HEK293 (cell line): ENCODE results near the gene TOMM40.
"Not testable (repeated sequence)": the region's sequence is repeated elsewhere in the genome, so short reads cannot be mapped to it uniquely, and the experiment has no call there.

Experiments
- CTCF ChIA-PET: fragments of 350-600 bp; formaldehyde crosslinking; extraction: SDS; loops from one replicate; lab custom pipeline; 2021; ENCODE audit warnings: antibody characterized with exemption; lab: Yijun Ruan, JAX
- POLR2A ChIA-PET: fragments of 300-600 bp; formaldehyde crosslinking; extraction: SDS; loops from one replicate; lab custom pipeline; 2020; ENCODE audit warnings: antibody characterized with exemption, inconsistent platforms; lab: Yijun Ruan, JAX
- H3K27ac ChIP-seq: fragments of 200-500 bp; sonication (Bioruptor generic); 2 replicates; pipeline ENCODE4 v1.5.1; 2014; ENCODE audit warnings: low read depth, low read length, control low read depth, inconsistent platforms; ENCODE audit errors: extremely low read depth
- H3K36me3 ChIP-seq, 2 experiments: fragments of 200-500 bp in 1 of 2; sonication (Bioruptor generic) in 1 of 2; 1 replicate in 1 of 2; 2 replicates in 1 of 2; pipeline ENCODE4 v1.5.1; 2014 to 2017; ENCODE audit warnings: inconsistent platforms in 2 of 2, low read length in 2 of 2; ENCODE audit not compliant: control insufficient read depth in 2 of 2, insufficient read depth in 1 of 2
- H3K4me1 ChIP-seq: fragments of 200-500 bp; sonication (Bioruptor generic); 2 replicates; pipeline ENCODE4 v1.5.1; 2014; ENCODE audit warnings: mild to moderate bottlenecking, low read length, inconsistent platforms; ENCODE audit not compliant: control insufficient read depth, insufficient read depth
- H3K4me3 ChIP-seq: 2 replicates; pipeline ENCODE4 v1.5.1; 2011; ENCODE audit warnings: low read depth, mild to moderate bottlenecking, control low read depth, low read length, moderate library complexity
- H3K9me3 ChIP-seq: fragments of 200-500 bp; sonication (Bioruptor generic); 2 replicates; pipeline ENCODE4 v1.5.1; 2014; ENCODE audit warnings: low read depth, low read length, inconsistent platforms; ENCODE audit not compliant: control insufficient read depth, insufficient read depth
- KLF8 ChIP-seq: fragments of 450-650 bp; formaldehyde crosslinking; IDR thresholded peaks from 2 replicates; pipeline ENCODE4 v1.5.1; 2016; ENCODE audit warnings: missing biosample characterization, missing genetic modification characterization
- SCRT2 ChIP-seq: fragments of 450-650 bp; formaldehyde crosslinking; IDR thresholded peaks from 2 replicates; pipeline ENCODE4 v1.5.1; 2016; ENCODE audit warnings: missing biosample characterization, missing genetic modification characterization
- TRIM28 ChIP-seq: IDR thresholded peaks from 2 replicates; pipeline ENCODE4 v1.6.1; 2011; ENCODE audit warnings: low read length, control low read depth, borderline replicate concordance
- WT1 ChIP-seq: fragments of 450-650 bp; formaldehyde crosslinking; IDR thresholded peaks from 2 replicates; pipeline ENCODE4 v1.5.1; 2016; ENCODE audit warnings: missing biosample characterization, missing genetic modification characterization
- YY1 ChIP-seq: fragments of 450-650 bp; formaldehyde crosslinking; IDR thresholded peaks from 2 replicates; pipeline ENCODE4 v1.5.1; 2018; ENCODE audit warnings: missing biosample characterization, missing genetic modification characterization
- ZBTB17 ChIP-seq: fragments of 450-650 bp; formaldehyde crosslinking; IDR thresholded peaks from 2 replicates; pipeline ENCODE4 v1.5.1; 2016; ENCODE audit warnings: missing biosample characterization, missing genetic modification characterization
- ZNF132 ChIP-seq: fragments of 450-650 bp; formaldehyde crosslinking; IDR thresholded peaks from 2 replicates; pipeline ENCODE4 v1.5.1; 2017; ENCODE audit warnings: missing biosample characterization, missing genetic modification characterization, borderline replicate concordance
- ZNF133 ChIP-seq: fragments of 450-650 bp; formaldehyde crosslinking; IDR thresholded peaks from 2 replicates; pipeline ENCODE4 v1.5.1; 2016; ENCODE audit warnings: missing biosample characterization, missing genetic modification characterization
- ZNF16 ChIP-seq: fragments of 450-650 bp; formaldehyde crosslinking; IDR thresholded peaks from 2 replicates; pipeline ENCODE4 v1.5.1; 2016; ENCODE audit warnings: low read depth, missing biosample characterization, missing genetic modification characterization
- ZNF214 ChIP-seq: fragments of 450-650 bp; formaldehyde crosslinking; IDR thresholded peaks from 2 replicates; pipeline ENCODE4 v1.5.1; 2017; ENCODE audit warnings: missing biosample characterization, mild to moderate bottlenecking, missing genetic modification characterization, borderline replicate concordance
- ZNF266 ChIP-seq: fragments of 450-650 bp; formaldehyde crosslinking; IDR thresholded peaks from 2 replicates; pipeline ENCODE4 v1.5.1; 2016; ENCODE audit warnings: missing biosample characterization, missing genetic modification characterization, low read depth
- ZNF302 ChIP-seq: fragments of 450-650 bp; formaldehyde crosslinking; IDR thresholded peaks from 2 replicates; pipeline ENCODE4 v1.5.1; 2016; ENCODE audit warnings: missing biosample characterization, missing genetic modification characterization, low read depth
- ZNF37A ChIP-seq: fragments of 450-650 bp; IDR thresholded peaks from 2 replicates; pipeline ENCODE4 v1.5.1; 2018; ENCODE audit warnings: missing biosample characterization, missing genetic modification characterization
- ZNF391 ChIP-seq: fragments of 450-650 bp; formaldehyde crosslinking; IDR thresholded peaks from 2 replicates; pipeline ENCODE4 v1.5.1; 2016; ENCODE audit warnings: low read depth, missing biosample characterization, missing genetic modification characterization, borderline replicate concordance
- ZNF404 ChIP-seq: fragments of 450-650 bp; formaldehyde crosslinking; IDR thresholded peaks from 2 replicates; pipeline ENCODE4 v1.5.1; 2017; ENCODE audit warnings: missing biosample characterization, missing genetic modification characterization
- ZNF501 ChIP-seq: fragments of 450-650 bp; formaldehyde crosslinking; IDR thresholded peaks from 2 replicates; pipeline ENCODE4 v1.5.1; 2016; ENCODE audit warnings: missing biosample characterization, missing genetic modification characterization
- ZNF544 ChIP-seq: fragments of 450-650 bp; formaldehyde crosslinking; IDR thresholded peaks from 2 replicates; pipeline ENCODE4 v1.5.0; 2017; ENCODE audit warnings: missing biosample characterization, missing genetic modification characterization
- ZNF548 ChIP-seq: fragments of 450-650 bp; formaldehyde crosslinking; IDR thresholded peaks from 2 replicates; pipeline ENCODE4 v1.5.1; 2016; ENCODE audit warnings: missing biosample characterization, missing genetic modification characterization
- ZNF560 ChIP-seq: fragments of 450-650 bp; formaldehyde crosslinking; IDR thresholded peaks from 2 replicates; pipeline ENCODE4 v1.5.1; 2017; ENCODE audit warnings: missing biosample characterization, missing genetic modification characterization, borderline replicate concordance
- ZNF600 ChIP-seq: fragments of 450-650 bp; formaldehyde crosslinking; IDR thresholded peaks from 2 replicates; pipeline ENCODE4 v1.5.1; 2016; ENCODE audit warnings: missing biosample characterization, missing genetic modification characterization
- ZNF610 ChIP-seq: fragments of 450-650 bp; formaldehyde crosslinking; IDR thresholded peaks from 2 replicates; pipeline ENCODE4 v1.5.1; 2016; ENCODE audit warnings: missing biosample characterization, missing genetic modification characterization, borderline replicate concordance
- ZNF768 ChIP-seq: fragments of 450-650 bp; formaldehyde crosslinking; IDR thresholded peaks from 2 replicates; pipeline ENCODE4 v1.5.1; 2018; ENCODE audit warnings: missing biosample characterization, mild to moderate bottlenecking, missing genetic modification characterization
- ZNF785 ChIP-seq: fragments of 450-650 bp; formaldehyde crosslinking; IDR thresholded peaks from 2 replicates; pipeline ENCODE4 v1.5.1; 2016; ENCODE audit warnings: missing biosample characterization, missing genetic modification characterization
- ZXDB ChIP-seq: fragments of 450-650 bp; formaldehyde crosslinking; IDR thresholded peaks from 2 replicates; pipeline ENCODE4 v1.5.1; 2016; ENCODE audit warnings: missing biosample characterization, missing genetic modification characterization
- TF ChIP-seq, protein P1 (sequence below): fragments of 450-650 bp; formaldehyde crosslinking; IDR thresholded peaks from 2 replicates; pipeline ENCODE4 v1.5.1; 2016; ENCODE audit warnings: missing biosample characterization, missing genetic modification characterization
- TF ChIP-seq, protein P2 (sequence below): fragments of 450-650 bp; formaldehyde crosslinking; IDR thresholded peaks from 2 replicates; pipeline ENCODE4 v1.5.1; 2016; ENCODE audit warnings: missing biosample characterization, missing genetic modification characterization, borderline replicate concordance
- TF ChIP-seq, protein P3 (sequence below): fragments of 450-650 bp; formaldehyde crosslinking; IDR thresholded peaks from 2 replicates; pipeline ENCODE4 v1.5.1; 2016; ENCODE audit warnings: missing biosample characterization, missing genetic modification characterization

Gene TOMM40

DNA sequence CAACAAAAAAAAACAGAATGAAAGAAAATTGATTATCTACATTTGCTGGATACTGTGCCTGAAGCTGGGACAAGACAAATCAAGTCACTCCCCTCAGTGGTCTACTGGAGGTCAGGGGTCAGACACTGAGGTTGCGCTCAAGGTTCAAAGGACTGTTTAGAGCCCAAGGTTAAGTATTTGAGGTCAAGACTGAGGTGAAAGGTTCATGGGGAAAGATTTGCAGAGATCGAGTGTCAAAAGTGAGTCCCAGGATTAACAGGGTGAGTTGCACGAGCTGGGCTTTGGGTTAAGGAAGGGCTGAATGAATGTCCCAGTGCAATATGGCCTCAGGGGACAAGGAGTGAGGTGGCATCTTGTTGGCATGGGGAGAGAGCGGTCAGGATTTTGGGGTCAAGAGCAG is 3.4 kb upstream of the TOMM40 start (continued):
- TF ChIP-seq ZNF768 = no peak
- no peak for TF ChIP-seq ZNF37A
- TF ChIP-seq ZNF404 (tag by site-specific recombination) = no peak
- TF ChIP-seq, protein P1, sequence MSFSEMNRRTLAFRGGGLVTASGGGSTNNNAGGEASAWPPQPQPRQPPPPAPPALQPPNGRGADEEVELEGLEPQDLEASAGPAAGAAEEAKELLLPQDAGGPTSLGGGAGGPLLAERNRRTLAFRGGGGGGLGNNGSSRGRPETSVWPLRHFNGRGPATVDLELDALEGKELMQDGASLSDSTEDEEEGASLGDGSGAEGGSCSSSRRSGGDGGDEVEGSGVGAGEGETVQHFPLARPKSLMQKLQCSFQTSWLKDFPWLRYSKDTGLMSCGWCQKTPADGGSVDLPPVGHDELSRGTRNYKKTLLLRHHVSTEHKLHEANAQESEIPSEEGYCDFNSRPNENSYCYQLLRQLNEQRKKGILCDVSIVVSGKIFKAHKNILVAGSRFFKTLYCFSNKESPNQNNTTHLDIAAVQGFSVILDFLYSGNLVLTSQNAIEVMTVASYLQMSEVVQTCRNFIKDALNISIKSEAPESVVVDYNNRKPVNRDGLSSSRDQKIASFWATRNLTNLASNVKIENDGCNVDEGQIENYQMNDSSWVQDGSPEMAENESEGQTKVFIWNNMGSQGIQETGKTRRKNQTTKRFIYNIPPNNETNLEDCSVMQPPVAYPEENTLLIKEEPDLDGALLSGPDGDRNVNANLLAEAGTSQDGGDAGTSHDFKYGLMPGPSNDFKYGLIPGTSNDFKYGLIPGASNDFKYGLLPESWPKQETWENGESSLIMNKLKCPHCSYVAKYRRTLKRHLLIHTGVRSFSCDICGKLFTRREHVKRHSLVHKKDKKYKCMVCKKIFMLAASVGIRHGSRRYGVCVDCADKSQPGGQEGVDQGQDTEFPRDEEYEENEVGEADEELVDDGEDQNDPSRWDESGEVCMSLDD = no peak
- TF ChIP-seq ZNF133 (tag by site-specific recombination) = no peak
- TF ChIP-seq ZNF214 = no peak
- TF ChIP-seq ZNF548 (tag by site-specific recombination) = no peak
- TF ChIP-seq ZNF610 (tag by site-specific recombination) = no peak
- no peak for TF ChIP-seq ZNF132 (tag by site-specific recombination)
- TF ChIP-seq TRIM28 = no peak
- no peak for TF ChIP-seq KLF8 (tag by site-specific recombination)
- TF ChIP-seq, protein P2, sequence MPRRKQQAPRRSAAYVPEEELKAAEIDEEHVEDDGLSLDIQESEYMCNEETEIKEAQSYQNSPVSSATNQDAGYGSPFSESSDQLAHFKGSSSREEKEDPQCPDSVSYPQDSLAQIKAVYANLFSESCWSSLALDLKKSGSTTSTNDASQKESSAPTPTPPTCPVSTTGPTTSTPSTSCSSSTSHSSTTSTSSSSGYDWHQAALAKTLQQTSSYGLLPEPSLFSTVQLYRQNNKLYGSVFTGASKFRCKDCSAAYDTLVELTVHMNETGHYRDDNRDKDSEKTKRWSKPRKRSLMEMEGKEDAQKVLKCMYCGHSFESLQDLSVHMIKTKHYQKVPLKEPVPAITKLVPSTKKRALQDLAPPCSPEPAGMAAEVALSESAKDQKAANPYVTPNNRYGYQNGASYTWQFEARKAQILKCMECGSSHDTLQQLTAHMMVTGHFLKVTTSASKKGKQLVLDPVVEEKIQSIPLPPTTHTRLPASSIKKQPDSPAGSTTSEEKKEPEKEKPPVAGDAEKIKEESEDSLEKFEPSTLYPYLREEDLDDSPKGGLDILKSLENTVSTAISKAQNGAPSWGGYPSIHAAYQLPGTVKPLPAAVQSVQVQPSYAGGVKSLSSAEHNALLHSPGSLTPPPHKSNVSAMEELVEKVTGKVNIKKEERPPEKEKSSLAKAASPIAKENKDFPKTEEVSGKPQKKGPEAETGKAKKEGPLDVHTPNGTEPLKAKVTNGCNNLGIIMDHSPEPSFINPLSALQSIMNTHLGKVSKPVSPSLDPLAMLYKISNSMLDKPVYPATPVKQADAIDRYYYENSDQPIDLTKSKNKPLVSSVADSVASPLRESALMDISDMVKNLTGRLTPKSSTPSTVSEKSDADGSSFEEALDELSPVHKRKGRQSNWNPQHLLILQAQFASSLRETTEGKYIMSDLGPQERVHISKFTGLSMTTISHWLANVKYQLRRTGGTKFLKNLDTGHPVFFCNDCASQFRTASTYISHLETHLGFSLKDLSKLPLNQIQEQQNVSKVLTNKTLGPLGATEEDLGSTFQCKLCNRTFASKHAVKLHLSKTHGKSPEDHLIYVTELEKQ (tag by site-specific recombination) = no peak
- no peak for TF ChIP-seq ZNF391
- TF ChIP-seq ZNF16 = no peak
- TF ChIP-seq, all 188 proteins: peak for 0

DNA sequence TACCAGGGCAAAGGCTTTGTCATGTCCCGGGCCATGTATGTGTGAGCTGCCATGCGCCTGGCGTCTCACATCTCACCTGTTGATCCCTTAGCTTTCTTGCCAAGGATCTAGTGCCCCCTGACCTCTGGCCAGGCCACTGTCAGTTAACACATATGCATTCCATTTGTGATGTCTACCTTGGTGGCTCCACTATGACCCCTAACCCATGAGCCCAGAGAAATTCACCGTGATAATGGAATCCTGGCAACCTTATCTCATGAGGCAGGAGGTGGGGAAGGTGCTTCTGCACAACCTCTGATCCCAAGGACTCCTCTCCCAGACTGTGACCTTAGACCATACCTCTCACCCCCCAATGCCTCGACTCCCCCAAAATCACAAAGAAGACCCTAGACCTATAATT is 2.7 kb upstream of the TOMM40 start:
- TF ChIP-seq SCRT2 (tag by site-specific recombination) (peak; percentile 61), ZBTB17 (tag by site-specific recombination) (0 out of 2 replicates have a peak, but pooled peaks have one; percentile 25)
- TF ChIP-seq, all 188 proteins: peak for 2; not testable (repeated sequence) for 186
- H3K4me3 ChIP-seq, CTCF ChIA-PET, H3K27ac ChIP-seq, POLR2A ChIA-PET, H3K9me3 ChIP-seq, H3K4me1 ChIP-seq: not testable (repeated sequence)
- H3K36me3 ChIP-seq = peaks cover 19 to 49% of the 10 kb centered on the region in 2 experiments; a peak in 2 of 3 replicates

DNA sequence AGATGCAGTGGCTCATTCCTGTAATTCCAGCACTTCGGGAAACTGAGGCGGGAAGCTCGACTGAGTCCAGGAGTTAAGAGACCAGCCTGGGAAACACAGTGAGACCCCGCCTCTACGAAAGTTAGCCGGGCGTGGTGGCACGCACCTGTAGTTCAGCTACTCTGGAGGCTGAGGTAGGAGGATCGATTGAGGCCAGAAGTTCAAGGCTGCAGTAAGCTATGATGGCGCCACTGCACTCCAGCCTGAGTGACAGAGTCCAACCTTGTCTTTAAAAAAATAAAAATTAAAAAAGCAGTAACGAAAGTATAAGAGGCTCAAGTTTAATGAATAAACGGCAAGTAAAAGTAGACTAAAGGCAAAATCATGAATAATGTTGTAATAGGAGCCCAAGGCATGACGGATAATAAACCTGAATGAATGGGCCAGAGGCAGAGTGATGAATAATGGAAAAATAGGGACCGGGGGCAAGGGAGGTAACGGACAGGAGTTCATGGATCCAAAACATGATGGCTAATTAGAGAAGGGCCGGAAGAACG is 1.2 kb upstream of the TOMM40 start:
- H3K27ac ChIP-seq = peak overlapping the region; percentile 70
- H3K4me1 ChIP-seq = peaks cover 6% of the 10 kb centered on the region
- no peaks in the 10 kb centered on the region for H3K9me3 ChIP-seq
- ChIA-PET CTCF (interaction anchor here (0.6 to 2.2 kb wide), 8 partner anchors 14 to 772 kb away, joined by 3 to 19 read pairs (median 3); partner anchors contain the start of genes APOE and NECTIN2), POLR2A (interaction anchor here (0.6 to 2.6 kb wide), 19 partner anchors 9 to 955 kb away, joined by 3 to 15 read pairs (median 4); partner anchors contain the start of genes APOE, BLOC1S3, CLASRP and CLPTM1)
- peaks cover 29 to 56% of the 10 kb centered on the region in 2 experiments for H3K36me3 ChIP-seq
- H3K4me3 ChIP-seq = peak overlapping the region; percentile 42
- TF ChIP-seq, protein P3, sequence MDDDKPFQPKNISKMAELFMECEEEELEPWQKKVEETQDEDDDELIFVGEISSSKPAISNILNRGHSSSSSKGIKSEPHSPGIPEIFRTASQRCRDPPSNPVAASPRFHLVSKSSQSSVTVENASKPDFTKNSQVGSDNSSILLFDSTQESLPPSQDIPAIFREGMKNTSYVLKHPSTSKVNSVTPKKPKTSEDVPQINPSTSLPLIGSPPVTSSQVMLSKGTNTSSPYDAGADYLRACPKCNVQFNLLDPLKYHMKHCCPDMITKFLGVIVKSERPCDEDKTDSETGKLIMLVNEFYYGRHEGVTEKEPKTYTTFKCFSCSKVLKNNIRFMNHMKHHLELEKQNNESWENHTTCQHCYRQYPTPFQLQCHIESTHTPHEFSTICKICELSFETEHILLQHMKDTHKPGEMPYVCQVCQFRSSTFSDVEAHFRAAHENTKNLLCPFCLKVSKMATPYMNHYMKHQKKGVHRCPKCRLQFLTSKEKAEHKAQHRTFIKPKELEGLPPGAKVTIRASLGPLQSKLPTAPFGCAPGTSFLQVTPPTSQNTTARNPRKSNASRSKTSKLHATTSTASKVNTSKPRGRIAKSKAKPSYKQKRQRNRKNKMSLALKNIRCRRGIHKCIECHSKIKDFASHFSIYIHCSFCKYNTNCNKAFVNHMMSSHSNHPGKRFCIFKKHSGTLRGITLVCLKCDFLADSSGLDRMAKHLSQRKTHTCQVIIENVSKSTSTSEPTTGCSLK (tag by site-specific recombination) = no peak
- TF ChIP-seq ZNF302 (tag by site-specific recombination) = 0 out of 2 replicates have a peak, but pooled peaks have one; percentile 6
- 0 out of 2 replicates have a peak, but pooled peaks have one; percentile 46 for TF ChIP-seq YY1 (tag by site-specific recombination)
- no peak for TF ChIP-seq ZNF544 (tag by site-specific recombination)
- peak; percentile 89; the same call in 1 of the 2 replicates for TF ChIP-seq ZNF600 (tag by site-specific recombination)
- TF ChIP-seq ZNF560 (tag by site-specific recombination) = no peak
- no peak for TF ChIP-seq ZNF266
- no peak for TF ChIP-seq ZXDB
- 0 out of 2 replicates have a peak, but pooled peaks have one; percentile 40 for TF ChIP-seq ZNF501 (tag by site-specific recombination)
- TF ChIP-seq ZNF785 (tag by site-specific recombination) = 0 out of 2 replicates have a peak, but pooled peaks have one; percentile 15
- 0 out of 2 replicates have a peak, but pooled peaks have one; percentile 22 for TF ChIP-seq WT1 (tag by site-specific recombination)
